ENCODE results near the gene EPAS1. TPM values are rescaled to one million over a fixed set of nuclear protein-coding genes. Genes with fewer than 3 reads are reported as not detected.

Gene EPAS1
- total RNA-seq, 1 experiment from 2014 or later: 127 TPM

GRCh38 chr2:46385786-46386577 is 88.8 kb downstream of the EPAS1 start:
- H3K79me2 ChIP-seq (ENCODE audit: low read depth): no peaks in the 10 kb centered on the region
- BruUV-seq (replicated peaks): no TSS peak
- DNase-seq: peak in 1 of 2 experiments; percentile 85
- H3K9me2 ChIP-seq (ENCODE audit: insufficient read depth): no peaks in the 10 kb centered on the region
- peaks cover 32% of the 10 kb centered on the region for H3K4me1 ChIP-seq (replicated peaks; ENCODE audit: insufficient read depth)
- H3K27ac ChIP-seq: peak overlapping the region; percentile 81
- H3K9me3 ChIP-seq (ENCODE audit: insufficient read depth, low read depth): no peaks in the 10 kb centered on the region
- peaks cover 26% of the 10 kb centered on the region; the same call in 1 of the 2 replicates for H3F3A ChIP-seq (ENCODE audit: insufficient read depth, low read depth)
- ChIA-PET CTCF (interaction anchor here (0.6 kb wide), 1 partner anchor 218 kb away, joined by 4 read pairs; no protein-coding TSS in a partner anchor), POLR2A (ENCODE audit: unreplicated experiment) (interaction anchor here (0.6 to 0.7 kb wide), 3 partner anchors 9 to 78 kb away, joined by 3 to 4 read pairs (median 3); no protein-coding TSS in a partner anchor)
- H4K20me1 ChIP-seq (ENCODE audit: insufficient read depth): no peaks in the 10 kb centered on the region
- no peaks in the 10 kb centered on the region for H3K27me3 ChIP-seq (ENCODE audit: insufficient read depth, low read depth)
- peak overlapping the region; percentile 52 for H3K4me2 ChIP-seq
- peak overlapping the region; percentile 3; the same call in 1 of the 2 replicates for H3K4me3 ChIP-seq
- no peak for TF ChIP-seq CTCF (conservative IDR thresholded peaks at IDR 0.05)
- TF ChIP-seq EZH2 (IDR thresholded peaks at IDR 0.05; ENCODE audit: low read depth): no peak
- intact Hi-C loops (cut with micrococcal nuclease; ENCODE audit: unreplicated experiment): loop anchor here (2.0 kb wide), 2 partner anchors 23 to 75 kb away; no protein-coding TSS in a partner anchor
- H2AFZ ChIP-seq: no peak overlapping the region
- peaks cover 33% of the 10 kb centered on the region for H3K36me3 ChIP-seq (ENCODE audit: low read depth)

GRCh38 chr2:46386763-46387162 is 89.6 kb downstream of the EPAS1 start:
- BruUV-seq (replicated peaks): no TSS peak
- TF ChIP-seq CTCF (conservative IDR thresholded peaks at IDR 0.05): no peak
- no peak for TF ChIP-seq EZH2 (IDR thresholded peaks at IDR 0.05; ENCODE audit: low read depth)
- Histone ChIP-seq H4K20me1 (ENCODE audit: insufficient read depth) (no peaks in the 10 kb centered on the region), H3K4me3 (no peak overlapping the region), H3K4me1 (replicated peaks; ENCODE audit: insufficient read depth) (peaks cover 33% of the 10 kb centered on the region), H3K79me2 (ENCODE audit: low read depth) (no peaks in the 10 kb centered on the region), H3K27me3 (ENCODE audit: insufficient read depth, low read depth) (no peaks in the 10 kb centered on the region), H3K9me3 (ENCODE audit: insufficient read depth, low read depth) (no peaks in the 10 kb centered on the region), H3K9me2 (ENCODE audit: insufficient read depth) (no peaks in the 10 kb centered on the region), H3K27ac (peak overlapping the region; percentile 81), H3F3A (ENCODE audit: insufficient read depth, low read depth) (peaks cover 26% of the 10 kb centered on the region; the same call in 1 of the 2 replicates), H3K36me3 (ENCODE audit: low read depth) (peaks cover 33% of the 10 kb centered on the region), H3K4me2 (peak overlapping the region; percentile 52), H2AFZ (no peak overlapping the region)
- no peak for DNase-seq
- intact Hi-C loops (cut with micrococcal nuclease; ENCODE audit: unreplicated experiment): loop anchor here (2.0 kb wide), 2 partner anchors 22 to 74 kb away; no protein-coding TSS in a partner anchor
- ChIA-PET POLR2A (ENCODE audit: unreplicated experiment) (interaction anchor here (0.6 to 0.7 kb wide), 3 partner anchors 8 to 79 kb away, joined by 3 to 4 read pairs (median 3); no protein-coding TSS in a partner anchor), CTCF (interaction anchor here (0.5 kb wide), 1 partner anchor 235 kb away, joined by 3 read pairs; no protein-coding TSS in a partner anchor)

- BruUV-seq (replicated peaks): no TSS peak
- peaks cover 26% of the 10 kb centered on the region; the same call in 1 of the 2 replicates for H3F3A ChIP-seq (ENCODE audit: insufficient read depth, low read depth)
- no peak overlapping the region for H3K4me2 ChIP-seq
- H3K9me2 ChIP-seq (ENCODE audit: insufficient read depth): no peaks in the 10 kb centered on the region
- intact Hi-C loops (cut with micrococcal nuclease; ENCODE audit: unreplicated experiment): loop anchor here (2.0 kb wide), 2 partner anchors 22 to 74 kb away; no protein-coding TSS in a partner anchor
- CTCF ChIA-PET: interaction anchor here (0.5 kb wide), 1 partner anchor 236 kb away, joined by 3 read pairs; no protein-coding TSS in a partner anchor
- DNase-seq: no peak
- H2AFZ ChIP-seq: no peak overlapping the region
- no peaks in the 10 kb centered on the region for H4K20me1 ChIP-seq (ENCODE audit: insufficient read depth)
- H3K9me3 ChIP-seq (ENCODE audit: insufficient read depth, low read depth): no peaks in the 10 kb centered on the region
- no peak overlapping the region for H3K4me3 ChIP-seq
- TF ChIP-seq EZH2 (IDR thresholded peaks at IDR 0.05; ENCODE audit: low read depth): no peak
- TF ChIP-seq CTCF (conservative IDR thresholded peaks at IDR 0.05): no peak
- H3K36me3 ChIP-seq (ENCODE audit: low read depth): peaks cover 33% of the 10 kb centered on the region
- H3K27me3 ChIP-seq (ENCODE audit: insufficient read depth, low read depth): no peaks in the 10 kb centered on the region
- POLR2A ChIA-PET (ENCODE audit: unreplicated experiment): no interaction called here
- H3K4me1 ChIP-seq (replicated peaks; ENCODE audit: insufficient read depth): peaks cover 33% of the 10 kb centered on the region
- H3K79me2 ChIP-seq (ENCODE audit: low read depth): no peaks in the 10 kb centered on the region
- no peak overlapping the region for H3K27ac ChIP-seq
Measured at GRCh38 chr2:46387292-46387691, 90.1 kb downstream of the EPAS1 start.

Measured in PC-9 (cell line).